Activated CD4-positive, alpha-beta T cell treated with anti-CD3 and anti-CD28 coated beads, Interleukin-2, amount 10 ng/mL, durations not matched to agents 7 days and 5 days (primary cell): Measurements from ENCODE around the gene F13A1. TPM values are rescaled to one million over a fixed set of nuclear protein-coding genes. Genes with fewer than 3 reads are reported as not detected.

Experiments used
- CTCF ChIA-PET: fragments of 350-600 bp; sonication (Branson Sonifier 250); formaldehyde crosslinking; loops from one replicate; lab custom pipeline; 2021; ENCODE audit warnings: antibody characterized with exemption; lab: Charles Lee
- POLR2A ChIA-PET: fragments of 350-600 bp; sonication (Branson Sonifier 250); formaldehyde crosslinking; loops from one replicate; lab custom pipeline; 2021; ENCODE audit warnings: antibody characterized with exemption; lab: Charles Lee
- DNase-seq: peaks from one replicate; pipeline ENCODE4 v3.0.0-alpha.2; 2020
- H3K27ac Mint-ChIP-seq: one replicate; pipeline ENCODE4 v1.8.0; 2021; ENCODE audit warnings: mild to moderate bottlenecking, moderate library complexity, mixed read lengths
- H3K27me3 Mint-ChIP-seq: one replicate; pipeline ENCODE4 v1.8.0; 2021; ENCODE audit warnings: mixed read lengths
- H3K36me3 Mint-ChIP-seq: one replicate; pipeline ENCODE4 v1.8.0; 2021; ENCODE audit warnings: low read depth, mixed read lengths
- H3K4me1 Mint-ChIP-seq: one replicate; pipeline ENCODE4 v1.8.0; 2021; ENCODE audit warnings: mixed read lengths
- H3K4me3 Mint-ChIP-seq: one replicate; pipeline ENCODE4 v1.8.0; 2021; ENCODE audit warnings: mild to moderate bottlenecking, moderate library complexity, mixed read lengths
- H3K9me3 Mint-ChIP-seq: one replicate; pipeline ENCODE4 v1.8.0; 2021; ENCODE audit warnings: mixed read lengths
- total RNA-seq, 2 experiments: library from RNA; stranded (reverse); gene quantifications; one replicate each; pipeline ENCODE4 v1.2.3, GENCODE V29; 2021

Gene F13A1
- total RNA-seq, 2 experiments from 2014 or later = not detected

DNA sequence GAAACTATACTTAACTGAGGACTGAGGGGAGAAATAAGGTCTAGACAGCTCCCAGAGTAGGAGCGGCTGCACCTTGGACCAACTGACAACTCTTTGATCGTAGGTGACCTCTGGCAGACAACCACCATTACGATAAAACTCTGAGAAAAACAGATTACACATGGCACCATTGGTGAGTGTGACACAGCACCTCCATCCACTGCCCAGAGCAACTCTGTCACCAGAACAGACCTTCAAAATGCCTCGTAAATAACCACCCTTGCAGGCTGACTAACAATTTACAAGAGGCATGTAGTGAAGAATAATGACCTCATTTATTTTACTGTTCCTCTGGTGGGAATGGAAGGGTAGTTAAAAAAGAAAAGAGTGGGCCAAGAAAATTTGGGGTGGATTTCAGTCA is 64.2 kb downstream of the F13A1 start:
- DNase-seq = no peak
- CTCF ChIA-PET = interaction anchor here (0.6 kb wide), 1 partner anchor 217 kb away, joined by 4 read pairs; no protein-coding TSS in a partner anchor
- Mint-ChIP-seq H3K4me3 (no peak overlapping the region), H3K27me3 (peaks cover 20% of the 10 kb centered on the region), H3K36me3 (no peaks in the 10 kb centered on the region), H3K27ac (no peak overlapping the region), H3K4me1 (no peaks in the 10 kb centered on the region), H3K9me3 (no peaks in the 10 kb centered on the region)
- POLR2A ChIA-PET = interaction anchor here (0.7 kb wide), 1 partner anchor 207 kb away, joined by 3 read pairs; no protein-coding TSS in a partner anchor

DNA sequence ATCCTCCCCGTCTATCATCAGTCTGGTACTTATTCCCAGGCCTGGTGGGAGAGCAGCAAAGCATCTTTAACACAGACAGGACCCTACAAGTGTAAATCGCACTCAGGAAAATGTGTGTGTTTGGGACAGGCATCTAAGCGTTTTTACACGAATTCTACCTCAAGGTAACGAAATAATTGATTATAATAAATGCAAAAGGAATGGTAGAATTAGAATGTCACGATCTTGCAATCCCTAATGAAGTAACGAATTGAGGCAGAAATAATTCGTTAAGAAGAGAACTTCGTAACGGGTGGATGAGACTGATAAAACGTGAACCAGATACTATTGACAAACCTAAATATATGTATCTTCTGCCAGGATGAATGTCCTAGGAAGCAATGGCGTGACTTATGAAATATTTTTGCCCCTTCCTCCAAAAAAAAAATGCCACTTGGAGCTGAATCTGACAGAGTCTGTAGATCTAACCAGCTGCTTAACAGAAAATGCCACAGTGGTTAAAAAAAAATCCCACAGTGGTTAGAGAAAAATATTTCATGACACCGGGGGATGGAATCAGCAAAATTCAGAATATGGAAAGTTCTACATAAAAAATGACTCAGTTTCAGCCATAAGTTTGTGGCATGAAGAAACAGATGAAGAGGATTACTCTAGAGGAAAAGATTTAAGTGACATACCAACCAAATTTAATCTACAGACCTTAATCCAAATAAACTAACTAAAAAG is 68.7 kb downstream of the F13A1 start:
- Mint-ChIP-seq H3K4me1 (no peaks in the 10 kb centered on the region), H3K27me3 (peaks cover 26% of the 10 kb centered on the region), H3K4me3 (no peak overlapping the region), H3K36me3 (no peaks in the 10 kb centered on the region), H3K9me3 (no peaks in the 10 kb centered on the region), H3K27ac (no peak overlapping the region)
- ChIA-PET CTCF (no interaction called here), POLR2A (no interaction called here)
- no peak for DNase-seq

DNA sequence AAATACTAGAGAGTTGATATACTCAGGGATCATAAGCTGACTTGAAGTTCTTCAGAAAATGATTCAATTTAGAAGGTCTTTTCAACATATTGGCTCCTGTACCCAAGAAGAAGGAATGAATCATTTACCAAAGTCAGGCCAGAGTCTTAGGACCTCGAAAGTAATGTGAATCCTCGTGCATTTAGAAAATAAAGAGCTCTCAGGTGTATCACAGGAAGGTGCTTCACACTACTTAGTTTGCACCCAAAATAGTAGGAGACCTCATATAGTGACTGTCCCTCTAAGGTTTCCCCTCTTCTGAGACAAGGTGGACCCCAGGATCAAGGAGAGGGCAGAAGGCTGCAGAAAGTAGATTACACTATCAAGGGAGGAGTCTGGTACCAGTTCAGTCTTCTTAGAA is 71.8 kb downstream of the F13A1 start:
- Mint-ChIP-seq H3K4me3 (no peak overlapping the region), H3K27me3 (peaks cover 22% of the 10 kb centered on the region), H3K9me3 (no peaks in the 10 kb centered on the region), H3K27ac (no peak overlapping the region), H3K4me1 (no peaks in the 10 kb centered on the region), H3K36me3 (no peaks in the 10 kb centered on the region)
- DNase-seq = no peak
- ChIA-PET POLR2A (no interaction called here), CTCF (no interaction called here)

DNA sequence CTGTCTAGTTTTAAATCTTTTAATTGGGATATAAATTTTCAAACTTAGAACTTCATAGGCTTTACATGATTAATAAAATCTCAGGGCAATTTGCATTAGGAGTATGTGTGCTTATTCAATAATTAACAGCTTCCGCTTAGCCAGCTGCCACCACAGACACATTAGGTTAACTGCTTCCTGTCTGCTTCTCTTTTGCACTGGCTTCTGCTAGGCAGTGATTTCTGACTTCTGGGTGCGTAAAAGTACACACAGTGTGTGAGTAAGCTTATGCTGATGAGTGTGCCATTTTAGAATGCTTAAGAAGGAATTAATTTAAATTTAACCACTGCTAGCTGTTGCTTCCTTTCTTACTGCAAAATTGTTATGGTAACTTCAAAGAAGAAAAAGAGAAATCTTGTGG is 73.9 kb downstream of the F13A1 start:
- H3K9me3 Mint-ChIP-seq = no peaks in the 10 kb centered on the region
- DNase-seq = no peak
- no peaks in the 10 kb centered on the region for H3K4me1 Mint-ChIP-seq
- H3K27ac Mint-ChIP-seq = no peak overlapping the region
- POLR2A ChIA-PET = no interaction called here
- peaks cover 20% of the 10 kb centered on the region for H3K27me3 Mint-ChIP-seq
- CTCF ChIA-PET = no interaction called here
- H3K4me3 Mint-ChIP-seq = no peak overlapping the region
- no peaks in the 10 kb centered on the region for H3K36me3 Mint-ChIP-seq

DNA sequence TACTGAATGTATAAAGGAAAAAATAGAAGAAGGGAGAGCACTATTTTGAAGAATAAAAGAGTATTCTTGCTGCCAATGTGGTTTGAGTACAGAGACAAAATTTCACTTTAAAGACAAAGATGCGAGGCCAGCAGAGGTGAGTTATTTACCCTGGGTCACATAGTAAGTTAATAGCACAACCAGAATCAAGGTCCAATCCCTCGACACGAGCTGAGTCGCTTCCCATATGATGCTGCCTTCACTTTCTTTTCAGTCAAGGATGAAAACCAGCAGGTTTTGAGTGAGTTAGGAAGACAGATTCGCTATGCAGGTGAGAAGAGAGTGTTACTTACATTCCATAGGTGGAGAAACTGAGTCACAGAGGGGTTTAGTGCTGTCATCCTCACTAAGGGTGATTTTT is 75.8 kb downstream of the F13A1 start:
- Mint-ChIP-seq H3K9me3 (no peaks in the 10 kb centered on the region), H3K27ac (no peak overlapping the region)

DNA sequence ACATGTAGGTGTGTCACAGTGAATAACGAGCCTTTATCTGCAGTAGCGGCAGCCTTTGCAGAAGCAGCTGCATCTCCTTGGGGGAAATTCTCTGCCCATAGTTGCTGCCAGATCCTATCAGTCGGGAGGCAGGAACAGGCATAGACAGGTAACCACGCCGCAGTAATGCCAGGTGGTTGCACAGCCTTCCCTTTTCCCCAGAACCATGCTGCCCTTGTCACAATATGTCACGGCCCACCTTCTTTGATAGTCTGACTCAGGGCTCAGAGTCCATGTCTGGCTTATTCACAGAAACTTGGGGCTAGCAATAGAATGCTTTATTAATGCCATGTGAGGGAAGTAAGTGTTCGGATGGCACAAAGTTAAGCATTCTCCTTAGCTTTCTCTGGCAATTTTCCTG is 76.6 kb downstream of the F13A1 start:
- POLR2A ChIA-PET = no interaction called here
- H3K9me3 Mint-ChIP-seq = no peaks in the 10 kb centered on the region
- CTCF ChIA-PET = no interaction called here
- H3K36me3 Mint-ChIP-seq = no peaks in the 10 kb centered on the region
- H3K27me3 Mint-ChIP-seq = peaks cover 18% of the 10 kb centered on the region
- H3K27ac Mint-ChIP-seq = no peak overlapping the region
- no peak overlapping the region for H3K4me3 Mint-ChIP-seq
- no peaks in the 10 kb centered on the region for H3K4me1 Mint-ChIP-seq
- no peak for DNase-seq

More for the DNA sequence above, 75.8 kb downstream of the F13A1 start:
- POLR2A ChIA-PET = no interaction called here
- Mint-ChIP-seq H3K4me3 (no peak overlapping the region), H3K4me1 (no peaks in the 10 kb centered on the region), H3K36me3 (no peaks in the 10 kb centered on the region), H3K27me3 (peaks cover 16% of the 10 kb centered on the region)
- CTCF ChIA-PET = no interaction called here
- DNase-seq = no peak

DNA sequence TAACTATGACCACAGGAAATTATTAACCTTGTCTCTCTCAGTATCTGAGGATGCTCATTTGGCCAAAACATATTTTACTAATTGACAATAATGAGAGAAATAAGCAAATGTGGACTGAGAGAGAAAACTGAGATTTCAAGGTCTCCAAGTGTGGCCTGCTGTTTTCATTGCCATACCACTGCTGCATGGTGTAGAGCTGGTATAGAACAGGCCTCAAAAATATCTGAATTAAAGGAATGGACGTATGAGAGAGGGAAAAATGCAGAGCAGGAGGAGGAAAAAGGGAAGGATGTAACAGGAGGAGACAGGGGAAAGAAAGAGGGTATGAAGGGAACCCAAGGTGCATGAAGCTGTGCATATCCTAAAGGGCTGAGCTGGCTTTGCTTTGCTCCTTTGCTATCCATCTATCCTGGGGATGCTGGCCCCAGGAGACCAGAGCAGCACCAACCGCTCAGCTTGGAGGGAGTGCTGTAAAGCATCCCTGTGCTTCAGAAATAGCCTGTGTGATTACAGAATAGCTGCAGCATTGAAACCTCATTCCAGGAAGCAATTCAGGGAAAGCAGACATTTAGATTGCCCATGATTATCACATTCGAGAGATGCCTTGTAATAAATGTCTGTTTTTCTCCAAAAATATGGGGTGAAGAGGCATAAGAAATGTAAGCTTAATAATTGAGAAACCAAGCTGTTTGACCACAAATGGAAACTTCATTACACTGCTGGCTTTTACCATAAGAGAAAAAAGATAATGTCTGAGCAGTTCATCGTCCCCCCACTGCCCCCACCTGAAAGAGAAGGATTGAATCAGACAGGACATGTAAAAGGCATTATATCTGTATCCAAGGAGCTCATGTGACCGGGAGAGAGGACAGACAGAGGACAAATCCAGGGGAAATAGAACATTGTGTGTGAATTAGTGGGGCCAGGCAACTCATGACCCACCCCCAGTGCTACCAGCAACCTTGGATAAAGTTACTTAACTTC is 80.6 kb downstream of the F13A1 start:
- Mint-ChIP-seq H3K36me3 (no peaks in the 10 kb centered on the region), H3K9me3 (no peaks in the 10 kb centered on the region), H3K4me1 (no peaks in the 10 kb centered on the region), H3K4me3 (no peak overlapping the region), H3K27ac (no peak overlapping the region), H3K27me3 (peaks cover 16% of the 10 kb centered on the region)
- POLR2A ChIA-PET = no interaction called here
- CTCF ChIA-PET = no interaction called here
- no peak for DNase-seq

DNA sequence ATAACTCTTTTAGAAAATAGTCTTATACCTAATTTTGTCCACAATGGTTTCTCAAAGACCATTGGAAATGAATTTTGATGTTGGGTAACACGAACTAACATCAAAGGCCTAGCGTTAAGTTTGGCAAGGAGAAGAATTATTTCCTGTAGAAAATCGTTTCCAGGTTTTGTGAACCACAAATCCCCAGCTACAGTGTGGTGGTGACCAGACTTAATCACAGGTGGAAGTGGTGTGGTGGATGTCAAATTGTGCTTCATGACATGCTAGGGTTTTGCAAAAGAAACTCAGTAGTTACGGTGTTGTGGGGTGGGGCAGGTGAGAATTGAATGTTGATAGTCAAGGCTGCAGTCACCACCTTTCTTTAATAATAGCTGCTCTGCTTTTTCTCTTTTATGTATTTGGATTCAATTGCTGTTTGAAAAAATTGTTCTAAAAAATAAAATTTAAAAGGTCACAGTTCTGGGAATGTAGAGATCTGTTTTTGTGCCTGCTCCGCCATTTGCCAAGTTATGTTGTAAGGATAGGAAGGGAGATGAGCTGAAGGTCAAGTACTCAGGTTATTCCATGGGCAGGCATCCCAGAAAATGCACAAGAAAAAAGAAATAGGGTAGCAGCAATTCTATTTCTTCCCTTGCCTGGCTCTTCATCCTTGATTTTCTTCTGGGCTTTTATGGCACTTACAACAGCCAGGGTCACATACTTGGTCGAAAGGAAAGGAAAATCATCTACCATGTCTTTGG is 83.6 kb downstream of the F13A1 start:
- no peak for DNase-seq
- Mint-ChIP-seq H3K27ac (no peak overlapping the region), H3K4me3 (no peak overlapping the region), H3K36me3 (no peaks in the 10 kb centered on the region), H3K27me3 (peaks cover 25% of the 10 kb centered on the region), H3K9me3 (no peaks in the 10 kb centered on the region), H3K4me1 (no peaks in the 10 kb centered on the region)
- CTCF ChIA-PET = interaction anchor here (0.9 kb wide), 1 partner anchor 83 kb away, joined by 3 read pairs; no protein-coding TSS in a partner anchor
- POLR2A ChIA-PET = no interaction called here

DNA sequence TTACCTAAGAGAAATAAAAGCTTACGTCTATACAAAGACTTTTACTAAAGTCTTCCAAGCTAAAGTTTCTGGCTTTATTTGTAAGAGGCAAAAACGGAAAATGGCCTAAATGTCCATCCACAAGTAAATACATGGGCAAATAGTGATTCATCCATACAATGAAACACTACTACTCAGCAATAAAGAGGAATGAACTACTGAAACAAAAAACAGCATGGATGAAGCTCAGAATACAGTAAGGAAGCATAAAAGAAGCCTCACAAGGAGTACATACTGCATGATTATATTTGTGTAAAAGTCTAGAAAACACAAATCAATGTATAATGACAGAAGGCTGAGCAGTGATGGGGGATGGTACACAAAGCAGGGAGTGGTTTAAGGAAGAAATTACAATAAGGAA is 84.7 kb downstream of the F13A1 start:
- POLR2A ChIA-PET = no interaction called here

DNA sequence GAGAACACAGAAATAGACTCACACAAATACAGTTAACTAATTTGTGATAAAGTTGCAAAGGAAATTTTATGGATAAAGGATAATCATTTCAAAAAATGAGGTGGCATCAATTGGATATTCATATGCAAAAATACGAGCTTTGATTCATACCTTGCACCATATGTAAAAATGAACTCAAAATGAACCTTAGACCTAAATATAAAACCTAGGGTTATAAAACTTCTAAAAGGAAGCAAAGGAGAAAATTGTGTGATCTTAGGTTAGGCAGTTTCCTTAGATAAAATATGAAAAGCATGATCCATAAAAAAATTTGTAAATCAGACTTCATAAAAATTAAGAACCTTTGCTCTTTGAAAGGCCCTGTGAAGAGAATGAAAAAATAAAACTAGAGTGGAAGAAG is 85.5 kb downstream of the F13A1 start:
- Mint-ChIP-seq H3K36me3 (no peaks in the 10 kb centered on the region), H3K9me3 (no peaks in the 10 kb centered on the region), H3K27me3 (peaks cover 35% of the 10 kb centered on the region), H3K4me1 (no peaks in the 10 kb centered on the region), H3K4me3 (no peak overlapping the region), H3K27ac (no peak overlapping the region)
- ChIA-PET POLR2A (no interaction called here), CTCF (no interaction called here)
- no peak for DNase-seq

More for the DNA sequence above, 84.7 kb downstream of the F13A1 start:
- CTCF ChIA-PET = interaction anchor here (0.5 kb wide), 1 partner anchor 97 kb away, joined by 3 read pairs; no protein-coding TSS in a partner anchor
- H3K27ac Mint-ChIP-seq = no peak overlapping the region
- DNase-seq = no peak
- H3K4me3 Mint-ChIP-seq = no peak overlapping the region
- H3K36me3 Mint-ChIP-seq = no peaks in the 10 kb centered on the region
- no peaks in the 10 kb centered on the region for H3K4me1 Mint-ChIP-seq
- peaks cover 37% of the 10 kb centered on the region for H3K27me3 Mint-ChIP-seq
- H3K9me3 Mint-ChIP-seq = no peaks in the 10 kb centered on the region

DNA sequence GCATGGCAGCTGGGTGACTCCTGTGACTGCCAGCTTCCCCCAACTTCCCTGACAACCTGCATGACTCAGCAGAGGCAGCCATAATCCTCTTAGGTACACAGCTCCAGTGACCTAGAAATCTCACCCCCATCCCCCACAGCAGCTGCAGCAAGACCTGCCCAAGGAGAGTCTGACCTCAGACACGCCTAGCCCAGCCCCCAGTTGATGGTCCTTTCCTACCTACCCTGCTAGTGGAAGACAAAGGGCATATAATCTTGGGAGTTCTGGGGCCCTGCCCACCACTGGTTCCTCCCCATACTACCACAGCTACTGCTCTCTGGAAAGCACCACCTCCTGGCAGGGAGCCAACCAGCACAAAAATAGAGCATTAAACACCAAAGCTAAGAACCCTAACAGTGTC is 90.2 kb downstream of the F13A1 start:
- Mint-ChIP-seq H3K9me3 (no peaks in the 10 kb centered on the region), H3K4me1 (no peaks in the 10 kb centered on the region), H3K27ac (no peak overlapping the region), H3K36me3 (no peaks in the 10 kb centered on the region), H3K27me3 (peaks cover 34% of the 10 kb centered on the region), H3K4me3 (no peak overlapping the region)
- ChIA-PET POLR2A (no interaction called here), CTCF (no interaction called here)
- DNase-seq = no peak

DNA sequence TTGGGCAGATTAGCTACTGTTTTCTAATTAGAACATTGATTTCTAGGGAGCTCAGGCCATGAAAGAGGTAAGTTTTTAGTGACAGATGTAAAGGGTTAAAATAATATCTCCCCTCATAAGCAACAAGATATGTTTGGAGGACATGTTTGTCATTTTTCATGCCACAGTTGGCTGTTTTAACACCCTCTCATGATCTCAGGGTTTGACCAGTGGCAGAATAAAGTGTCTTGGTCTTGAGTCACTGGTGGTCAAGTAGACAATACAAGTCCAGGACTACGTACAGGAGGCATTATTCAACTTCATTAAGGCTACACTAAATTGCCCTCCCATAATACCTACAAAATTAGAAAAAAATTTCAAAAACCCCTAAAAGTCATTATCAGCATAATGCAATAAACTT is 92.6 kb downstream of the F13A1 start:
- Mint-ChIP-seq H3K9me3 (no peaks in the 10 kb centered on the region), H3K4me3 (no peak overlapping the region), H3K4me1 (no peaks in the 10 kb centered on the region), H3K27me3 (peaks cover 28% of the 10 kb centered on the region), H3K36me3 (no peaks in the 10 kb centered on the region), H3K27ac (no peak overlapping the region)
- ChIA-PET POLR2A (no interaction called here), CTCF (interaction anchor here (1.1 kb wide), 1 partner anchor 31 kb away, joined by 3 read pairs; no protein-coding TSS in a partner anchor)
- DNase-seq = no peak
